Tibial artery (tissue), 4 donors: ENCODE data around the gene GP2.
"Not testable (repeated sequence)": the region's sequence is repeated elsewhere in the genome, so short reads cannot be mapped to it uniquely, and the experiment has no call there.

Experiments used
- DNase-seq, 2 donors: peaks; one replicate each; pipeline ENCODE4 v3.0.0-alpha.2; 2019
- H3K27ac ChIP-seq, 2 donors: fragments of 200-600 bp; sonication (generic) in 1 of 2; 1 replicate in 1 of 2; 2 replicates in 1 of 2; pipeline ENCODE4 v1.5.1; 2018 to 2019; ENCODE audit warnings: mild to moderate bottlenecking in 1 of 2
- H3K27me3 ChIP-seq, 2 donors: fragments of 200-600 bp; sonication (generic) in 1 of 2; one replicate each; pipeline versions ENCODE4 v1.5.1 to v1.6.0; 2016 to 2019
- H3K36me3 ChIP-seq, 3 donors: fragments of 200-600 bp; sonication (generic) in 2 of 3; one replicate each; pipeline ENCODE4 v1.5.1; 2016 to 2019; ENCODE audit warnings: mild to moderate bottlenecking in 2 of 3
- H3K4me1 ChIP-seq, 4 donors: fragments of 200-600 bp; sonication (generic) in 2 of 4; 1 replicate in 3 of 4; 2 replicates in 1 of 4; pipeline ENCODE4 v1.5.1; 2016 to 2019
- H3K4me3 ChIP-seq, 2 donors: fragments of 200-600 bp; sonication (generic) in 1 of 2; 1 replicate in 1 of 2; 2 replicates in 1 of 2; pipeline ENCODE4 v1.5.1; 2018 to 2019; ENCODE audit warnings: mild to moderate bottlenecking in 2 of 2
- H3K9me3 ChIP-seq, 3 donors: fragments of 200-600 bp; sonication (generic) in 1 of 3; one replicate each; pipeline ENCODE4 v1.5.1; 2016 to 2019
- intact Hi-C: fragments of 100-400 bp; cut with DNase I; formaldehyde crosslinking; loops from one replicate; pipeline ENCODE4 v1.15.0; 2023; ENCODE audit warnings: low total_unique reads
- TF ChIP-seq, protein P1 (sequence below), 2 experiments: fragments of 200-600 bp in 1 of 2; fragments of 450-650 bp in 1 of 2; IDR thresholded peaks; one replicate each; pipeline ENCODE4 v1.5.1; 2017 to 2019; ENCODE audit warnings: antibody characterized with exemption in 2 of 2, mild to moderate bottlenecking in 1 of 2, moderate library complexity in 1 of 2

GP2 gene

DNA sequence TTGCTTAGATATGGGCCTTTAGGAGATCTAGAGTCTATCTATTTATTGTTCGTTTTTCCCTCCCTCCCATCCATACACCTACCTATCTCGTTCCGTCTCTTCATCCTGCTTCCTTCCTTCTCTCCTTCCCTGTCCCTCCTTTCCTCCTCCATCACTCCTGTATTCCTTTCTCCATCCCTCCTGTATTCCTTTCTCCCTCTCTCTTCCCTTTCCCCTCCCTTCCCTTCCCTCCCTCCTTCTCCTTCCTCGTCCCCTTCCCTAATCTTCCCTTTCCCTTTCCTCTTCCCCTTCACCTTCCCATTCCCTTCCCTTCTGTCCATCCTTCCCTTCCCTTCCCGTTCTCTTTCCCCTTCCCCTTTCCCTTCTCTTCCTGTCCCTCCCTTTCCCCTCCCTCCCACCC, 10.6 kb downstream of the GP2 start:
- Histone ChIP-seq H3K4me1 (no peaks in the 10 kb centered on the region), H3K4me3 (no peak overlapping the region), H3K27me3 (no peaks in the 10 kb centered on the region), H3K27ac (no peak overlapping the region), H3K9me3 (no peaks in the 10 kb centered on the region), H3K36me3 (no peaks in the 10 kb centered on the region)
- no peak for DNase-seq
- intact Hi-C loops, result no loop called here
- TF ChIP-seq, protein P1, sequence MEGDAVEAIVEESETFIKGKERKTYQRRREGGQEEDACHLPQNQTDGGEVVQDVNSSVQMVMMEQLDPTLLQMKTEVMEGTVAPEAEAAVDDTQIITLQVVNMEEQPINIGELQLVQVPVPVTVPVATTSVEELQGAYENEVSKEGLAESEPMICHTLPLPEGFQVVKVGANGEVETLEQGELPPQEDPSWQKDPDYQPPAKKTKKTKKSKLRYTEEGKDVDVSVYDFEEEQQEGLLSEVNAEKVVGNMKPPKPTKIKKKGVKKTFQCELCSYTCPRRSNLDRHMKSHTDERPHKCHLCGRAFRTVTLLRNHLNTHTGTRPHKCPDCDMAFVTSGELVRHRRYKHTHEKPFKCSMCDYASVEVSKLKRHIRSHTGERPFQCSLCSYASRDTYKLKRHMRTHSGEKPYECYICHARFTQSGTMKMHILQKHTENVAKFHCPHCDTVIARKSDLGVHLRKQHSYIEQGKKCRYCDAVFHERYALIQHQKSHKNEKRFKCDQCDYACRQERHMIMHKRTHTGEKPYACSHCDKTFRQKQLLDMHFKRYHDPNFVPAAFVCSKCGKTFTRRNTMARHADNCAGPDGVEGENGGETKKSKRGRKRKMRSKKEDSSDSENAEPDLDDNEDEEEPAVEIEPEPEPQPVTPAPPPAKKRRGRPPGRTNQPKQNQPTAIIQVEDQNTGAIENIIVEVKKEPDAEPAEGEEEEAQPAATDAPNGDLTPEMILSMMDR (IDR thresholded peaks at IDR 0.05), result no peak

GRCh38 chr16:20315764-20316163, 11.5 kb downstream of the GP2 start:
- Histone ChIP-seq H3K4me1 (no peaks in the 10 kb centered on the region), H3K4me3 (no peak overlapping the region), H3K27me3 (no peaks in the 10 kb centered on the region), H3K27ac (no peak overlapping the region), H3K36me3 (no peaks in the 10 kb centered on the region), H3K9me3 (no peaks in the 10 kb centered on the region)
- intact Hi-C loops, result no loop called here
- DNase-seq, result no peak
- TF ChIP-seq, protein P1 (IDR thresholded peaks at IDR 0.05), result no peak

- DNase-seq, result no peak
- Histone ChIP-seq H3K9me3 (no peaks in the 10 kb centered on the region), H3K27me3 (no peaks in the 10 kb centered on the region), H3K27ac (no peak overlapping the region), H3K4me1 (no peaks in the 10 kb centered on the region), H3K4me3 (no peak overlapping the region), H3K36me3 (no peaks in the 10 kb centered on the region)
- TF ChIP-seq, protein P1 (IDR thresholded peaks at IDR 0.05), result no peak
- intact Hi-C loops, result no loop called here
These were observed 12.7 kb downstream of the GP2 start for GRCh38 chr16:20314575-20314974.

GRCh38 chr16:20313741-20314140, 13.6 kb downstream of the GP2 start:
- H3K4me1 ChIP-seq, result no peaks in the 10 kb centered on the region
- no peak overlapping the region for H3K27ac ChIP-seq
- DNase-seq, result no peak
- no peaks in the 10 kb centered on the region for H3K9me3 ChIP-seq
- H3K27me3 ChIP-seq, result no peaks in the 10 kb centered on the region
- no peaks in the 10 kb centered on the region for H3K36me3 ChIP-seq
- intact Hi-C loops, result no loop called here
- TF ChIP-seq, protein P1 (IDR thresholded peaks at IDR 0.05), result no peak
- H3K4me3 ChIP-seq, result no peak overlapping the region

DNA sequence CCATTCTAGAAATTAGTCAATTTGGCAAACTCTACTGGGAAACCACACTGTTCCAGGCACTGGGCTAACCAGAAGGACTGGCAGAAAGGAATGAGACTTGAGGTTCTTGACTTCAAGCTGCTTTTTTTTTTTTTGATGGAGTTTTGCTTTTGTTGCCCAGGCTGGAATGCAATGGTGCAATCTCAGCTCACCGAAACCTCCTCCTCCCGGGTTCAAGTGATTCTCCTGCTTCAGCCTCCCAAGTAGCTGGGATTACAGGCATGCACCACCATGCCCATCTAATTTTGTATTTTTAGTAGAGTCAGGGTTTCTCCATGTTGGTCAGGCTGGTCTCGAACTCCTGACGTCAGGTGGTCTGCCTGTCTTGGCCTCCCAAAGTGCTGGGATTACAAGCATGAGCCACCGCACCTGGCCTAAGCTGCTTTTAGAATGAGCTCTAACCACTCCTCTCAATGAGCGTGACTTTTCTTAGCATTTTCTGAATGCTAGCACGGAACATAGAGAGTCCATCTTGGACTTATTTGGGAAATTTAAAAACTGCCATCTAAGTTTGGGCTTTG, 14.7 kb downstream of the GP2 start:
- DNase-seq, H3K4me3 ChIP-seq, H3K27me3 ChIP-seq, H3K4me1 ChIP-seq, intact Hi-C loops, H3K27ac ChIP-seq, H3K9me3 ChIP-seq, H3K36me3 ChIP-seq: not testable (repeated sequence)

GRCh38 chr16:20311548-20311947, 15.8 kb downstream of the GP2 start:
- no peak for DNase-seq
- no peaks in the 10 kb centered on the region for H3K36me3 ChIP-seq
- no peaks in the 10 kb centered on the region for H3K9me3 ChIP-seq
- TF ChIP-seq, protein P1 (IDR thresholded peaks at IDR 0.05), result no peak
- intact Hi-C loops, result no loop called here
- no peaks in the 10 kb centered on the region for H3K4me1 ChIP-seq
- H3K27me3 ChIP-seq, result no peaks in the 10 kb centered on the region
- H3K4me3 ChIP-seq, result no peak overlapping the region
- no peak overlapping the region for H3K27ac ChIP-seq
